RPMI8226 (cell line): ENCODE data around the gene RAB1B.
A peak's percentile ranks its signal among the peaks of the same experiment; 100 is the strongest.

Experiments
- DNase-seq: peaks from one replicate; pipeline ENCODE4 v3.0.0-alpha.2; 2015

Gene RAB1B

DNA sequence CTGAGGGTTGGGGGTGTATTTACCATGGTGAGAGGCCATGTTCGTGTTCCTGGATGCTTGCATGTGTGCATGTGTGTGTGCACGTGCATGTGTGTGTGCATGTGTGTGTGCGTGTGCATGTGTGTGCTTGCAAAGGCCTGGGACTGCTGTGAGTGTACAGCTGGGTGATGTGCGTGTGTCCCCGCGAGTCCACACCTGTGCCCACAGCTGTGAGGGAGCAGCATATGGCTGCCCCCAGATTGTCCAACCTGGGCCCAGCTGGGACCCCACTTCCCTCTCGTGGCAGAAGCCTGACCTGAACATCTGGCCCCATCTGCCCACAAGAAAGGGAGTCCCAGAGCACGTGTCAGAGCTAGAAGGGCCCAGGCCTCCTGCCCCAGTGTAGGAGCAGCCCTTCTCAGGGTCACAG lies 56.8 kb downstream of the RAB1B start:
- peak; percentile 71 for DNase-seq

DNA sequence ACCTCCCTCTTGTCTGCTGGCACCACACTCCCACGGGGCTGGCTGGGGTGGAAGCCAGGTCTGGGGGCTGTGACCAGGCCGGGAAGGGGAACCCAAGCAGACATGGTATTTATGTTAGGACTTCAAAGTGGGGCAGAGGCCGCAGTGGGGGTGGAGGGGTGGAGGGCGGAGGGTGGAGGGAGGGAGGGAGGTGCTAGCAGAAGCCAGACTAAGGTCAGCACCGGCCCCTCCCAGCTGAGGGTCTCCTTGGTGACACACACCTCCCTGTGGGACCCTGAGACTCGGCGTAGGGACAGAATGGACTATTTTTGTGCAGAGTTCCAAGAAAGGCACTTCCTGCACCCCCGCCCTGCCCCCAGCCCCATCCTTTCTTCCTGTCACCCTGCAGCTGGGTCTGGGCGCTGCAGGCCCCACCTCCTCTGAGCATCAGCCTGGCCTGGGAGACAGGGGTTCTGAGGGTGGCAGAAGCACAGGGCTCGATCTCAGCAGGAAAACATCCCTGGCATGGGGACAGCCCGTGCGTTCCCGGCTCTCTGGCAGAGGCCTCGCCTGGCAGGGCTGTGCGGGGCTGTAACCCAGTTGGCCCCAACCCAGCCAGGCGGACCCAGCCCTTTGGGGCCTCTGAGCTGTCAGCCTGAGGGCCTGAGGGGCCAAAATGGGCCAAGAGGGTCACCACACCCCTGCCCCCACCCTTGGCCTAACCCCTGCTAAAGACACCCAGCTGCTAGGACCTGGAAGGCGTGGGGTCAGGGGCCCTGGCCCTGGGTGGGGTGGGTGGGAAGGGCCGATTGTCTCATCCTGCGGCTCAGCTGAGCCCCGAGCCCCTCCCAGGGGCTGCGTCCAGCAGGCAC lies 58.0 kb downstream of the RAB1B start:
- no peak for DNase-seq
